Brain microvascular endothelial cell (primary cell): ENCODE data around the gene MIF4GD.

Experiments
- DNase-seq: peaks from one replicate; pipeline ENCODE4 v3.0.0-alpha.2; 2020
- H3K27ac ChIP-seq: fragments of 250-450 bp; sonication (Bioruptor Pico); 2 replicates; pipeline ENCODE4 v1.5.1; 2020; ENCODE audit warnings: mild to moderate bottlenecking, moderate library complexity
- H3K27me3 ChIP-seq: fragments of 250-450 bp; sonication (Bioruptor Pico); replicated peaks from 2 replicates; pipeline ENCODE4 v1.5.1; 2020; ENCODE audit warnings: mild to moderate bottlenecking
- H3K36me3 ChIP-seq: fragments of 250-450 bp; sonication (Bioruptor Pico); replicated peaks from 2 replicates; pipeline ENCODE4 v1.5.1; 2020; ENCODE audit warnings: mild to moderate bottlenecking
- H3K4me3 ChIP-seq: 2 replicates; pipeline ENCODE4 v1.5.1; 2011; ENCODE audit warnings: low read depth, mild to moderate bottlenecking, control low read depth, low read length, moderate library complexity
- CTCF ChIP-seq: IDR thresholded peaks from 2 replicates; pipeline ENCODE4 v1.5.1; 2011; ENCODE audit warnings: low read depth, mild to moderate bottlenecking, moderate library complexity, low read length, control low read depth, inconsistent platforms; ENCODE audit errors: missing control alignments
- in situ Hi-C: cut with HindIII; loops from 2 replicates; pipeline ENCODE4 v1.10.0; 2017; ENCODE audit warnings: low sequenced_read_pairs, low pct_ligation_motif_present

The MIF4GD gene

DNA sequence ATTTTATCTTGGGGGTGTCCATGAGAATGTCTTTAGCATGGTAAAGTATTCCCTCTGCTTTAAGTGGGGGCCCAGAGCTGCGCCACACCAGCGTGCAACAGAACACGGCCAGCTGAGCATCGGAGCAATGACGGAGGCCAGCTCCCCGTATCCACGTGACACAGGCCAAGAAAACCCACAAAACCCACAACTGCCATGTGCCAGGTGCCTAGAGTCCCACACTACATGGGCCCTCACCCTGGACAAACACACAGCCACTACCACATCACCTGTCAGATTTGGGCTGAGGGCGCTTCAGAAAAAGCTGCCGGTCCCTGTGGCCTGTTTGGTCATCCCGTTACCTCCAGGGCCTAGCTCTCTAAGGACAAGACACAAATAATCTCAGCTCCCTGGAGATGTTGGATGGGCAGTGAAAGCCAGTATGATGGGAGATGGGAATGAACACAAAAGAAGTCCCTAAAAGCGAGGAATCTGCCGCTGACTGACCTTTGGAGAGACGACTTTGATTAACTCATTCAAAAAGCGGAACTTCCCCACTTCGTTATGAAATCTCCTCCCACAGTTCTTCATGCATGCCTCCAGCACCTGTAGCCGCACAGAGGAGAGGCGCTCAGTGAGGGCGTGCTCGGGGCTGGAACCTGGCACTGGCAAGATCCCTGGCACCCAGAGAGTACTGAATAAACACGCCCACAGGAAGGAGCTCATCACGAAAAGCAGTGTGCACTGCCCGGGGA is 26.7 kb downstream of the MIF4GD start:
- Histone ChIP-seq H3K4me3 (no peak overlapping the region), H3K27me3 (no peaks in the 10 kb centered on the region), H3K36me3 (peaks cover 48% of the 10 kb centered on the region), H3K27ac (no peak overlapping the region)
- DNase-seq, result no peak
- no peak for TF ChIP-seq CTCF
- in situ Hi-C loops, result no loop called here

DNA sequence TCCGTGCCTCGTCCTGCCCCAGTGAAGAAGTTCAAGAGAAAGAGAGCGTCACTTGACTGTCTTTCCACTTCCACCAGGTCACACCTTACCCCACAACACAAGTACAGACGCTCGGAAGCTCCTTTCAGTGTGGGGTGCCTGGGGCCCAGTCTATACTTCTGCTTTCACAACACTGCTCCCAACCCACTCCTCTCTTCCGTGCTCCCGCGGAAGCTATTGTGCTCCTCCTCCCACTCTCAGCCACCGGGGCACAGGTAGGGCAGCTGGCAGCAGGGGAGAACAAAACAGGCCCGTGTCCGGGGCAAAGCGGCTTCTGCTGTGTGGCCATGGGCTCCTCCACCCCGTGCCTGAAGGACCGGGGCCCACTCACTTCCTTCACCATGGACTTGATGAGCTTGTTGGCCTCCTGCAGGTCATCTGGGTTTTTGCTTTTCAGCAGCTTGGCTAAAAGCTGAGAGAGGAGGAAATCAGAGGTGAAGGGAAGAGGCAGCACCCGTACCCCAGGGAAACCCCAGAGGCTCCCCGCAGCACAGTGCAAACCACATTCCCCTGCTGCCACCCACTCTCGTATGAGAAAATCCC is 28.5 kb downstream of the MIF4GD start:
- Histone ChIP-seq H3K27me3 (no peaks in the 10 kb centered on the region), H3K27ac (no peak overlapping the region), H3K36me3 (peaks cover 62% of the 10 kb centered on the region), H3K4me3 (no peak overlapping the region)
- no peak for TF ChIP-seq CTCF
- in situ Hi-C loops, result no loop called here
- no peak for DNase-seq

GRCh38 chr17:75241996-75242460 is 29.0 kb downstream of the MIF4GD start:
- no peaks in the 10 kb centered on the region for H3K27me3 ChIP-seq
- H3K36me3 ChIP-seq, result peaks cover 67% of the 10 kb centered on the region
- no peak for DNase-seq
- H3K4me3 ChIP-seq, result no peak overlapping the region
- no peak for TF ChIP-seq CTCF
- no peak overlapping the region for H3K27ac ChIP-seq
- in situ Hi-C loops, result no loop called here

GRCh38 chr17:75241502-75241901 is 29.5 kb downstream of the MIF4GD start:
- no peak for TF ChIP-seq CTCF
- no peak overlapping the region for H3K27ac ChIP-seq
- H3K4me3 ChIP-seq, result no peak overlapping the region
- H3K27me3 ChIP-seq, result no peaks in the 10 kb centered on the region
- in situ Hi-C loops, result no loop called here
- DNase-seq, result no peak
- peaks cover 71% of the 10 kb centered on the region for H3K36me3 ChIP-seq

GRCh38 chr17:75241143-75241430 is 29.9 kb downstream of the MIF4GD start:
- no peaks in the 10 kb centered on the region for H3K27me3 ChIP-seq
- no peak overlapping the region for H3K4me3 ChIP-seq
- TF ChIP-seq CTCF, result no peak
- no peak overlapping the region for H3K27ac ChIP-seq
- in situ Hi-C loops, result no loop called here
- DNase-seq, result no peak
- peaks cover 74% of the 10 kb centered on the region for H3K36me3 ChIP-seq
